GM13977 (cell line): ENCODE data around the gene ZMIZ1.

Experiments
- DNase-seq: peaks from one replicate; pipeline ENCODE4 v3.0.0; 2012; ENCODE audit warnings: low spot score
- in situ Hi-C: fragments of 300-500 bp; cut with MboI; formaldehyde crosslinking; loops from one replicate; pipeline ENCODE4 v1.12.0; 2022; ENCODE audit warnings: low sequenced_read_pairs, low pct_unique_long_range_greater_than_20kb, mixed read lengths, inconsistent platforms; ENCODE audit not compliant: unreplicated experiment
- TF ChIP-seq, protein P1 (sequence below): IDR thresholded peaks from 2 replicates; pipeline ENCODE4 v1.5.1; 2012; ENCODE audit warnings: mild to moderate bottlenecking, control low read depth; ENCODE audit not compliant: insufficient read depth; ENCODE audit errors: extremely low read depth, missing control alignments

Gene ZMIZ1

GRCh38 chr10:79268742-79269141 lies 200.0 kb downstream of the ZMIZ1 start:
- in situ Hi-C loops: no loop called here
- no peak for DNase-seq
- TF ChIP-seq, protein P1, sequence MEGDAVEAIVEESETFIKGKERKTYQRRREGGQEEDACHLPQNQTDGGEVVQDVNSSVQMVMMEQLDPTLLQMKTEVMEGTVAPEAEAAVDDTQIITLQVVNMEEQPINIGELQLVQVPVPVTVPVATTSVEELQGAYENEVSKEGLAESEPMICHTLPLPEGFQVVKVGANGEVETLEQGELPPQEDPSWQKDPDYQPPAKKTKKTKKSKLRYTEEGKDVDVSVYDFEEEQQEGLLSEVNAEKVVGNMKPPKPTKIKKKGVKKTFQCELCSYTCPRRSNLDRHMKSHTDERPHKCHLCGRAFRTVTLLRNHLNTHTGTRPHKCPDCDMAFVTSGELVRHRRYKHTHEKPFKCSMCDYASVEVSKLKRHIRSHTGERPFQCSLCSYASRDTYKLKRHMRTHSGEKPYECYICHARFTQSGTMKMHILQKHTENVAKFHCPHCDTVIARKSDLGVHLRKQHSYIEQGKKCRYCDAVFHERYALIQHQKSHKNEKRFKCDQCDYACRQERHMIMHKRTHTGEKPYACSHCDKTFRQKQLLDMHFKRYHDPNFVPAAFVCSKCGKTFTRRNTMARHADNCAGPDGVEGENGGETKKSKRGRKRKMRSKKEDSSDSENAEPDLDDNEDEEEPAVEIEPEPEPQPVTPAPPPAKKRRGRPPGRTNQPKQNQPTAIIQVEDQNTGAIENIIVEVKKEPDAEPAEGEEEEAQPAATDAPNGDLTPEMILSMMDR: no peak

GRCh38 chr10:79269443-79269842 lies 200.7 kb downstream of the ZMIZ1 start:
- DNase-seq: no peak
- in situ Hi-C loops: no loop called here
- TF ChIP-seq, protein P1: no peak

- TF ChIP-seq, protein P1: no peak
- in situ Hi-C loops: no loop called here
- DNase-seq: no peak
Observed at GRCh38 chr10:79269969-79270368, 201.2 kb downstream of the ZMIZ1 start.

- TF ChIP-seq, protein P1: no peak
- in situ Hi-C loops: no loop called here
- DNase-seq: no peak
Observed at GRCh38 chr10:79270466-79271246, 201.9 kb downstream of the ZMIZ1 start.

DNA sequence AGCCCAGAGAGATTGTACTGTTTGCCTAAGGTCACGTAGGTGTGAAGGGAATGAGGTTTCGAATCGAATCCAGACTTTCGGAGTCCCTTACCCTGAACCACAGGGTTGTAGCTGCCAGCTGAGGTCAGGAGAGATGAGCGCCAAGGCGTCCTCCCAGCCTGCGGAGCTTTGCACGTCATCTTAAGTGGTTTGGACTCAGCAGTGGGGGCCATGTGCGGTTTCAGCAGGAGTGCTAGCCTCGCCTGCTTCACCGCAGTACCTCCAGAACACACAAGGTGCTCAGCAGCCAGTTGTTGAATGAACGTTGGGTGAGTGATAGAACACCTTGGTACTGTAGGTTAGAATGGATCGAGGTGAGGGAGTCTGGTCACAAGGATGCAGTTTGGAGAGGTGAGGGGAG lies 203.6 kb downstream of the ZMIZ1 start:
- in situ Hi-C loops: no loop called here
- no peak for DNase-seq
- TF ChIP-seq, protein P1: no peak

- no peak for DNase-seq
- TF ChIP-seq, protein P1: no peak
- in situ Hi-C loops: no loop called here
Observed at GRCh38 chr10:79273604-79274003, 204.8 kb downstream of the ZMIZ1 start.
